Esophagus squamous epithelium (tissue), 4 donors: Measurements from ENCODE around the gene PAX8.

Experiments
- POLR2A ChIP-seq, 4 donors: fragments of 450-650 bp; IDR thresholded peaks; one replicate each; pipeline ENCODE4 v1.6.1; 2017; ENCODE audit warnings: antibody characterized with exemption in 4 of 4, mild to moderate bottlenecking in 4 of 4, moderate library complexity in 3 of 4
- TF ChIP-seq, protein P1 (sequence below), 6 experiments: fragments of 450-650 bp in 4 of 6; fragments of 200-600 bp in 2 of 6; sonication (generic) in 2 of 6; IDR thresholded peaks; one replicate each; pipeline ENCODE4 v1.5.1; 2016 to 2019; ENCODE audit warnings: antibody characterized with exemption in 6 of 6, mild to moderate bottlenecking in 4 of 6, moderate library complexity in 4 of 6

DNA sequence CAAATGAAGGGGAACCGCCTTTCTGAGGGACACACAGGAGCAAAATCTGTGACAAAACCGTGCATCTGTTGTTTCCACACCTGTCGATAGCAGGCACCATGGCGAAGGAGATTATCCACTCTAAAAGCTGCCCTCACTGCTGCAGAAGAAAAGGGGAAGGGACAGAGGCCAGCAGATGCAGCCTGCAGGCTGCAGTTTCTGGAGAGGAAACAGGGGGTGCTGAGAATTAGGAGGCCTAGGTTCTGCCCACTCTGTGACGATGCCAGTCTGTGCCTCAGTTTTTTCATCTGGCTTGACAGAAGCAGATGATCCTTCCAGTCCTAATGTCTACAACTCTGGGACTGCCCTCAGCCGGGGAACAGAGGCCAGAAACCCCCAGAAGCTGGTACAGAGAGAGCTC is 17.7 kb downstream of the PAX8 start:
- TF ChIP-seq, protein P1, sequence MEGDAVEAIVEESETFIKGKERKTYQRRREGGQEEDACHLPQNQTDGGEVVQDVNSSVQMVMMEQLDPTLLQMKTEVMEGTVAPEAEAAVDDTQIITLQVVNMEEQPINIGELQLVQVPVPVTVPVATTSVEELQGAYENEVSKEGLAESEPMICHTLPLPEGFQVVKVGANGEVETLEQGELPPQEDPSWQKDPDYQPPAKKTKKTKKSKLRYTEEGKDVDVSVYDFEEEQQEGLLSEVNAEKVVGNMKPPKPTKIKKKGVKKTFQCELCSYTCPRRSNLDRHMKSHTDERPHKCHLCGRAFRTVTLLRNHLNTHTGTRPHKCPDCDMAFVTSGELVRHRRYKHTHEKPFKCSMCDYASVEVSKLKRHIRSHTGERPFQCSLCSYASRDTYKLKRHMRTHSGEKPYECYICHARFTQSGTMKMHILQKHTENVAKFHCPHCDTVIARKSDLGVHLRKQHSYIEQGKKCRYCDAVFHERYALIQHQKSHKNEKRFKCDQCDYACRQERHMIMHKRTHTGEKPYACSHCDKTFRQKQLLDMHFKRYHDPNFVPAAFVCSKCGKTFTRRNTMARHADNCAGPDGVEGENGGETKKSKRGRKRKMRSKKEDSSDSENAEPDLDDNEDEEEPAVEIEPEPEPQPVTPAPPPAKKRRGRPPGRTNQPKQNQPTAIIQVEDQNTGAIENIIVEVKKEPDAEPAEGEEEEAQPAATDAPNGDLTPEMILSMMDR (IDR thresholded peaks at IDR 0.05): no peak
- TF ChIP-seq POLR2A (IDR thresholded peaks at IDR 0.05): no peak
